Pancreas (tissue), 10 donors: ENCODE results near the gene KIF2C. TPM values are rescaled to one million over a fixed set of nuclear protein-coding genes. Genes with fewer than 3 reads are reported as not detected.

Experiments
- ATAC-seq, 4 donors: fragments of 200-7000 bp; cut with Tn5 transposase; one replicate each; pipeline versions ENCODE4 v1.8.0 to v1.9.1; 2020; ENCODE audit warnings: mild to moderate bottlenecking in 4 of 4, moderate library complexity in 4 of 4
- DNase-seq, 6 donors: peaks; one replicate each; pipeline ENCODE4 v3.0.0-alpha.2; 2020
- FAIRE-seq: peaks from 2 replicates; lab custom pipeline; 2012; peaks lifted over from hg19 to GRCh38; lab: Jason Lieb, UNC
- H3K27ac ChIP-seq, 4 donors: fragments of 200-600 bp; sonication (generic); 1 replicate in 3 of 4; 2 replicates in 1 of 4; pipeline versions ENCODE4 v1.5.0 to v1.8.0; 2020
- H3K27me3 ChIP-seq, 4 donors: fragments of 200-600 bp; one replicate each; pipeline ENCODE4 v1.8.0; 2021
- H3K36me3 ChIP-seq, 3 donors: fragments of 200-600 bp; sonication (generic) in 1 of 3; one replicate each; pipeline versions ENCODE4 v1.5.0 to v1.8.0; 2020 to 2021
- H3K4me1 ChIP-seq, 3 donors: fragments of 200-600 bp; one replicate each; pipeline ENCODE4 v1.8.0; 2021
- H3K4me3 ChIP-seq, 4 donors: fragments of 200-600 bp; sonication (generic) in 2 of 4; one replicate each; pipeline versions ENCODE4 v1.5.0 to v1.8.0; 2020 to 2021
- H3K9me3 ChIP-seq, 4 donors: fragments of 200-600 bp; one replicate each; pipeline ENCODE4 v1.8.0; 2021
- WGBS, 2 donors: extraction: QIAGEN DNeasy Blood & Tissue Kit; methylation state at CpG; one replicate each; pipeline ENCODE4 v1.1.7; 2013; 5-methylcytosine and 5-hydroxymethylcytosine counted together
- intact Hi-C, 3 donors: fragments of 100-400 bp; cut with DNase I; formaldehyde crosslinking; loops; one replicate each; pipeline versions ENCODE4 v1.11.1 to v1.14.2; 2022
- polyA plus RNA-seq, 2 donors: library from polyadenylated mRNA; stranded (reverse); fragments of 200-250 nt; gene quantifications; one replicate each; pipeline ENCODE4 v1.2.3, GENCODE V29; 2013
- total RNA-seq, 6 donors: library from RNA; stranded (reverse); fragmentation: NEBNext Ultra II Directional in 4 of 6; extraction: Animal tissue kit (Norgen Biotek cat#: 25700) in 4 of 6; gene quantifications; one replicate each; pipeline versions ENCODE4 v1.2.1 to v1.2.4, GENCODE V29; 2021 to 2023
- TF ChIP-seq, protein P1 (sequence below), 4 donors: fragments of 200-600 bp; sonication (generic) in 3 of 4; IDR thresholded peaks; one replicate each; pipeline versions ENCODE4 v1.5.0 to v1.8.0; 2021; ENCODE audit warnings: antibody characterized with exemption in 4 of 4
- donor health status: healthy with polysubstance abuse.
- donor health status: DM: no; HTN: no; CAD: no; lungs with moderate emphysema.
- donor health status: DM: no; HTN: no; CAD: no.
- donor health status: control.
- donor health status: control.
- donor health status: Bipolar disorder and iron deficiency.
- donor health status: DM: yes; HTN: yes; CAD: no.
- donor health status: DM: no; HTN: no; CAD: no.
- donor health status: DM: no; HTN: no; CAD: no.
- donor health status: DM: yes; HTN: yes; CAD: no.

KIF2C gene
- total and polyA plus RNA-seq, 8 donors: 0.12 to 1.6 (median 0.40) TPM; not detected in 1

GRCh38 chr1:44700573-44700972 is 39.1 kb upstream of the KIF2C start:
- Histone ChIP-seq H3K27ac (no peak overlapping the region), H3K9me3 (no peaks in the 10 kb centered on the region), H3K4me3 (no peak overlapping the region), H3K36me3 (no peaks in the 10 kb centered on the region), H3K4me1 (no peaks in the 10 kb centered on the region), H3K27me3 (no peaks in the 10 kb centered on the region)
- DNase-seq (no peak), ATAC-seq (no peak), FAIRE-seq (no peak)
- 93 to 96% methylated on average over 1 of the region's 1 CpG for WGBS, 2 donors
- intact Hi-C loops: no loop called here
- TF ChIP-seq, protein P1, sequence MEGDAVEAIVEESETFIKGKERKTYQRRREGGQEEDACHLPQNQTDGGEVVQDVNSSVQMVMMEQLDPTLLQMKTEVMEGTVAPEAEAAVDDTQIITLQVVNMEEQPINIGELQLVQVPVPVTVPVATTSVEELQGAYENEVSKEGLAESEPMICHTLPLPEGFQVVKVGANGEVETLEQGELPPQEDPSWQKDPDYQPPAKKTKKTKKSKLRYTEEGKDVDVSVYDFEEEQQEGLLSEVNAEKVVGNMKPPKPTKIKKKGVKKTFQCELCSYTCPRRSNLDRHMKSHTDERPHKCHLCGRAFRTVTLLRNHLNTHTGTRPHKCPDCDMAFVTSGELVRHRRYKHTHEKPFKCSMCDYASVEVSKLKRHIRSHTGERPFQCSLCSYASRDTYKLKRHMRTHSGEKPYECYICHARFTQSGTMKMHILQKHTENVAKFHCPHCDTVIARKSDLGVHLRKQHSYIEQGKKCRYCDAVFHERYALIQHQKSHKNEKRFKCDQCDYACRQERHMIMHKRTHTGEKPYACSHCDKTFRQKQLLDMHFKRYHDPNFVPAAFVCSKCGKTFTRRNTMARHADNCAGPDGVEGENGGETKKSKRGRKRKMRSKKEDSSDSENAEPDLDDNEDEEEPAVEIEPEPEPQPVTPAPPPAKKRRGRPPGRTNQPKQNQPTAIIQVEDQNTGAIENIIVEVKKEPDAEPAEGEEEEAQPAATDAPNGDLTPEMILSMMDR (IDR thresholded peaks at IDR 0.05): no peak

- no peaks in the 10 kb centered on the region for H3K36me3 ChIP-seq
- H3K27me3 ChIP-seq: no peaks in the 10 kb centered on the region
- no peak overlapping the region for H3K27ac ChIP-seq
- DNase-seq: no peak
- no peak overlapping the region for H3K4me3 ChIP-seq
- intact Hi-C loops: no loop called here
- 70 to 79% methylated on average over 7 of the region's 7 CpGs for WGBS, 2 donors
- TF ChIP-seq, protein P1 (IDR thresholded peaks at IDR 0.05): no peak
- FAIRE-seq: no peak
- H3K4me1 ChIP-seq: no peaks in the 10 kb centered on the region
- ATAC-seq: no peak
- H3K9me3 ChIP-seq: no peaks in the 10 kb centered on the region
Measured at GRCh38 chr1:44701141-44701573, 38.5 kb upstream of the KIF2C start.

DNA sequence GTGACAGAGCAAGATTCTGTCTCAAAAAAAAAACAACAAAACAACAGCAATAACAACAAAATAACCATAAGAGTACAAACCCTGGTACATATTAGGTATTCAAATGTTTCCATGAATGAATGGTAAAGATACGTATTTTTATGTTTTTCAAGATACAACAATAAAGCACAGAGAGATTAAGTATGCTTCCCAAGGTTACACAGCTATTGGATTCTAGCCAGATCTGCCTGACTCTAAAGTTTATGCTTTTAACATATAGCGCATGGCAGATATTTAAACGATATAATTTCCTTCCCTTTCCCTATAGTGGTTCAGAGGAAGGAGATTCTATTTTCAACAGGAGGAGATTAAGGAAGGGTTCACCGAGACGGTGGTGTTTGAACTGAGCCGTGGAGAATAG is 34.2 kb upstream of the KIF2C start:
- H3K27me3 ChIP-seq: no peaks in the 10 kb centered on the region
- DNase-seq (no peak), FAIRE-seq (no peak), ATAC-seq (no peak)
- no peak overlapping the region for H3K27ac ChIP-seq
- intact Hi-C loops: no loop called here
- 78 to 79% methylated on average over 6 of the region's 6 CpGs for WGBS, 2 donors
- H3K4me1 ChIP-seq: no peaks in the 10 kb centered on the region
- TF ChIP-seq, protein P1 (IDR thresholded peaks at IDR 0.05): no peak
- H3K4me3 ChIP-seq: no peak overlapping the region
- no peaks in the 10 kb centered on the region for H3K36me3 ChIP-seq
- no peaks in the 10 kb centered on the region for H3K9me3 ChIP-seq

DNA sequence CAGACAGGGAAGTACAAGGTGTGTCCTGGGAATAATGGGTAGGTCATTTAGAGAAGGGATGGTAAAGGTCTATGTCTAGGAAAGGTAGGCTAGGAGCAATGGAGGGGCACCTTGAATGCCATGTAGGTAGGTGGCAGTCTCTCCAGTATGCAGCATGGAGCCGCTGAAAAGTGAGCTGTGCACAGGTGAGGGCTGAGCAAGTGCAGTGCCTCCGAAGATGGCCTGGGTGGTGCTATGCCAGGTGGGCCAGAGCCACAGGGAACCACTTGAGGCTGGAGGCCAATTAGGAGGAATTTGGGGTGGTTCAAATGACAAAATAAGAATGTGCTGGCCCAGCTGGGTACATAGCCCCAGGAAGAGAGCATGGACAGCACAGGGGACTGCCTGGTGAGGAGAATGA is 33.7 kb upstream of the KIF2C start:
- no peak for ATAC-seq
- FAIRE-seq: no peak
- Histone ChIP-seq H3K4me1 (no peaks in the 10 kb centered on the region), H3K36me3 (no peaks in the 10 kb centered on the region), H3K27ac (no peak overlapping the region), H3K27me3 (no peaks in the 10 kb centered on the region), H3K9me3 (no peaks in the 10 kb centered on the region), H3K4me3 (no peak overlapping the region)
- intact Hi-C loops: no loop called here
- 72 to 83% methylated on average over 2 of the region's 2 CpGs for WGBS, 2 donors
- DNase-seq: no peak
- TF ChIP-seq, protein P1 (IDR thresholded peaks at IDR 0.05): no peak

DNA sequence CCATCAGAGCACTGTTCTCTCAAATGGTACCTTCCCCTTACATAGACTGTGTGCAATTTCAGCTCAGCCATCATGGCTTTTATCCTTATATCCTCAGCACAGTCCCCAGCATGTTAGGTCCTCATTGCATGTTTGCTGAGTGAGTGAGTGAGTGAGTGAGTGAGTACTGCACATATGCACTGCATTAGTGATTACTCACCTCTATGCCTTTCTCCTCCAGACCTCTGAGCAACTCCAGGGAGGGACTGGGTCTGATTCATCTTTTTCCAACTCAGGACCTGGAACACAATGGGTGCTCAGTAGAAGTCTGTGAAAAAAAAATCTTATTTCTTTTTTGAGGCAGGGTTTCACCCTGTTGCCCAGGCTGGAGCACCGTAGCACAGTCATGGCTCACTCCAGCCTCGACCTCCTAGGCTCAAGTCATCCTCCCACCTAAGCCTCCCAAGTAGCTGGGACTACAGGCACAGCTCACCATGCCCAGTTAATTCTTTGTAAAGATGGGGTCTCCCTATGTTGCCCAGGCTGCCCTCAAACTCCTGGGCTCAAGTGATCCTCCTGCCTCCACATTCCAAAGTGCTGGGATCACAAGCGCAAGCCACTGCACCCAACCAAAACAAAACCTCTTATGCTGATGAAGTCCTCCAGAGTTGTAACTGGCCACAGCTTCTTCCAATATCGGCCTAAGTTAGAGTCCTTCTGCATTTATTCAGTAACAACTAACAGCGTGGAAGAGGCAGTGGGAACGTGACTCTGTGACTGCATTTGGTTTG is 32.3 kb upstream of the KIF2C start:
- ATAC-seq: peak in 1 of 4 donors; percentile 8
- DNase-seq: no peak
- no peak for FAIRE-seq

More for the DNA sequence above, 32.3 kb upstream of the KIF2C start:
- Histone ChIP-seq H3K27me3 (no peaks in the 10 kb centered on the region), H3K9me3 (no peaks in the 10 kb centered on the region), H3K4me3 (no peak overlapping the region), H3K4me1 (no peaks in the 10 kb centered on the region), H3K36me3 (no peaks in the 10 kb centered on the region), H3K27ac (no peak overlapping the region)
- intact Hi-C loops: no loop called here
- WGBS, 2 donors: 71 to 82% methylated on average over 6 of the region's 6 CpGs
- TF ChIP-seq, protein P1 (IDR thresholded peaks at IDR 0.05): no peak
